NCI-H1694 (cell line): ENCODE results near the gene TCF7L2.

ENCODE experiments used
- DNase-seq: peaks from one replicate; lab custom pipeline; 2025; lab: John Stamatoyannopoulos, UW

TCF7L2 gene

GRCh38 chr10:112949875-112950507, at the start of gene TCF7L2:
TSS of gene TCF7L2 (plus strand) at chr10:112950247. CDS start at chr10:112950757, 510 bp downstream.
- peak; percentile 57 for DNase-seq

GRCh38 chr10:112902730-112903129, 47.3 kb upstream of the TCF7L2 start:
- DNase-seq = no peak

DNA sequence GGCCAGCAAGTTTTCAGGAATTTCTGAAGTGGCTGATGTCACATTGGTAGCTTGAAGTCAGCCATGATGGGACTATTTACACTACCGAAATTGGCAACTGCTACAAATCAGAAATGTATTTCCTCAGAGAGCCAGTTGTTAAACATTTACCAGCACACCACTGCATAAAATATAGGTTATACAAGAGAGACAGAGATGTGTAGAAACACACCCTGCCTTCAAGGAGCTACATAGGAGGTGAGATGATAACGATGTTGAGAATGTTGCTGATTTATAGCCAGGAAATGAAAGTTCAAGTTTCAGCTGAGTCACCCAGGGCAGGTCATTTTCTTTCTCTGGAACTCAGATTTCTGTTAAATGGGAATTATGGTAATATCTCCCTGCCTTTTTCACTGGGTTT, 46.0 kb upstream of the TCF7L2 start:
- DNase-seq = no peak

DNA sequence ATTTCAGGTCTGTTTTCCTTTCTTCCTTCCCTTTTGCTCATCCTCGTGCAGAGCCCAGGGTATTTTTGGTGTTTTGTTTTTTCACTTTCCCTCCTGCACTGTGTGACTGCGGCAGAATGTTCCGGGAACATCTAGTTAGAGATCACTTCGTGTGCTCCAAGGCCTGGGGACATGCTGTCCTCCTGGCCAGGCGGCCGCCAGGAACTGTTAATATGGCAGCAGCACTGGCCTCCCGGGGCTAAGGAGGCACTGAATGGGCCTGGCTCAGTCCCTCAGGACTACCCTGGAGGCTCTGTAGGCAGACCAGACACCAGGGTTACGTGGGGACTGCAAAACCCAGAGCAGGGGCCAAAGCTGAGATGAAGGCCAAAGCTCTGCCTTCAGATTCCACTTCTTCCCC, 43.1 kb upstream of the TCF7L2 start:
- no peak for DNase-seq

DNA sequence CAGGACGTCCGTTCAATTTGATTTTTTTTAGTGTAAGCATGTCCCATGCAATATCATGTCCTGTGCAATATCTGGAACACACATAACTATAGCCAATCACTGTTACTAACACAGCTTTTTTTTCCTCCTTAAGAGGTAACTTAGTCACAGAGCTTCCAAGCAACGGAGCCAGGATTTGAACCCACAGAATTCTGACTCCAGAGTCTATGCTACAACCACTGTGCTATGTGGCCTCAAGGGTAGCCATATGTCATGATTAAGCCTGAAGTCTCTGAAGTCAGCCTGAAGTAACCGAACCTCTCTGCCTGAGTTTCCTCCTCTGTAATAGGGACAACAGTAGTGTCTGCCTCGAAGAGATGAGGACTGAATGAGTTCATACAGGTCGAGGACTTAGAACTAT, 42.2 kb upstream of the TCF7L2 start:
- no peak for DNase-seq

GRCh38 chr10:112911206-112911605, 38.8 kb upstream of the TCF7L2 start:
- no peak for DNase-seq

GRCh38 chr10:112912410-112912928, 37.6 kb upstream of the TCF7L2 start:
- DNase-seq = no peak

GRCh38 chr10:112913255-112913654, 36.8 kb upstream of the TCF7L2 start:
- DNase-seq = no peak

GRCh38 chr10:112913661-112914287, 36.3 kb upstream of the TCF7L2 start:
- DNase-seq = no peak

- no peak for DNase-seq
Observed at GRCh38 chr10:112914288-112914952, 35.6 kb upstream of the TCF7L2 start.

DNA sequence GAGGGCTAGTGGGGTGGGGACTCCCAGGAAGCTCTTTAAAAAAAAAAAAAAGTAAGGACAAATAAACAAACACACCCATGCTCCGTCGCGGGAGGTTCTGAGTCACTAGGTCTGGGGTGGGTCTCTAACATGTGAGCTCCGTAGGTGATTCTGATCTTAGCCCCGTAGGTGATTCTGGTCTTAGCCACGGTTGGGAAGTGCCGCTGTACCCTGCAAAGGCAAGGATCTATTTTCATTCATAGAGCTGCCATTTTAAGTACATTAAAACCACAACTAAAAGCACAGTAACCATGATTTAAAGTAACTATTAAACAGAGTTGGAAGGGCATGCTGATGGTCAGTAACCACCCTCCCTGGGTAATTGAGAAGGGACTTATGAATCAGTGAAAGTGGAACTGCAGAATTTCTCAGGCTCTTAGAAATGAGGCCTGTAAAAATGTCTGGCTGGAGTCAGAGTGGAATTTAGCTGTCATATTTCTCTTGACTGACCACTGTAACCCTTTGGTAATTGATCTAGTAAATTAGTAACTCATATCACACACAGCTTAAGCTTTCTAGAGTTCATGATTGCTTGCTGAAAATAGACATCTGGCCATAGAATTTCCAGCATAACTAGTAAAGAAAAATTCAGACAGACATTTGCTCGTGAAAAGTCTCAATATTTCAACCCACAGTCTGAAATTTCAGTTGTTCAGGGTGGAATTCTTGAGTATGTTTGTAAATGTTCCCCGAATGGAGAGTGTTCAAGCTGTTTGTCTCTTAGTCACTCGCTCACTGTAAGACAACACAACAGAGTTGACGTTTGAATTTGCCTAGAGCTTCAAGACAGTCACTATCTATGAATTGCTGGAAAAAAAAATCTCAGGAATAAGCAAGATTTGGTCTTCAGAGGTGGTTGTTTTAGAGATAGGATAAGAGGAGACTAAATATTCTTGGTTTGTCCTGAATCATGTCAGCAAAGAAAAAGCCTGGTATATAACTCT, 34.2 kb upstream of the TCF7L2 start:
- DNase-seq = no peak

GRCh38 chr10:112917681-112918080, 32.4 kb upstream of the TCF7L2 start:
- no peak for DNase-seq

DNA sequence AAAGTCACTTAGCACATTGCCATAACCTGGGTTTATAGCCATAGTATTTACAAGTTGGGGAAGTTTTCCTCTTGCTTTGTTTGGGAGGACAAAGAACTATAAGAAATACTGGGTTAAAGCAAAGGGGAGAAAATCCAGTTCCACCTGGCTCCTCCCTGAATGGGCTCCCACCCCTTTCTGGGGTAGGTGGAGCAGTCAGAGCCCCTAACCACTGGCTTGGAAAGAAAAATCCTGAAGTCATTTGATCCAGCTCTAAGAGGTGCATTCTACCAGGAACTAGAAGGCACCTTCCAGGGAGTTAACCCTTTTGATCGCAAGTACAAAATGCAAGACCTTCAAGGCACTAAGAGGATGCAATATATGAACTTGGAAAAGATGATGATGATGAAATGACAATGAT, 31.3 kb upstream of the TCF7L2 start:
- no peak for DNase-seq

- no peak for DNase-seq
Observed at GRCh38 chr10:112919721-112920120, 30.3 kb upstream of the TCF7L2 start.

GRCh38 chr10:112926906-112927688, 22.9 kb upstream of the TCF7L2 start:
- no peak for DNase-seq

GRCh38 chr10:112927980-112928379, 22.1 kb upstream of the TCF7L2 start:
- DNase-seq = no peak

DNA sequence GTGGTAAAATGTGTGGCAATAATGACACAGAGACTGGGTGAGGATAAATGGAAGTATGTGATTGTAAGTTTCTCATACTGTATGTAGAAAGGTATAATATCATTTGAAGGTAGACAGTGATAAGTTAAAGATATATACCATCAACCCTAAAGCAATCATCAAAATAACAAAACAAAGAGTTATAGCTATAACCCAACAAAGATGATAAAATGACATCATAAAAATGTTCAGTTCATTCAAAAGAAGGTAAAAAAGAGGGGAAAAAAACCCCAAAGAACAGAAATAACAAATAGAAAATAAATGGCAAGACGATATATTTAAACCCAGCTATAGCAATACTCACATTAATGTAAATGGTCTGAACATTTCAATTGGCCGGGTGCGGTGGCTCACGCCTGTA, 17.4 kb upstream of the TCF7L2 start:
- no peak for DNase-seq

GRCh38 chr10:112934193-112934592, 15.9 kb upstream of the TCF7L2 start:
- no peak for DNase-seq

DNA sequence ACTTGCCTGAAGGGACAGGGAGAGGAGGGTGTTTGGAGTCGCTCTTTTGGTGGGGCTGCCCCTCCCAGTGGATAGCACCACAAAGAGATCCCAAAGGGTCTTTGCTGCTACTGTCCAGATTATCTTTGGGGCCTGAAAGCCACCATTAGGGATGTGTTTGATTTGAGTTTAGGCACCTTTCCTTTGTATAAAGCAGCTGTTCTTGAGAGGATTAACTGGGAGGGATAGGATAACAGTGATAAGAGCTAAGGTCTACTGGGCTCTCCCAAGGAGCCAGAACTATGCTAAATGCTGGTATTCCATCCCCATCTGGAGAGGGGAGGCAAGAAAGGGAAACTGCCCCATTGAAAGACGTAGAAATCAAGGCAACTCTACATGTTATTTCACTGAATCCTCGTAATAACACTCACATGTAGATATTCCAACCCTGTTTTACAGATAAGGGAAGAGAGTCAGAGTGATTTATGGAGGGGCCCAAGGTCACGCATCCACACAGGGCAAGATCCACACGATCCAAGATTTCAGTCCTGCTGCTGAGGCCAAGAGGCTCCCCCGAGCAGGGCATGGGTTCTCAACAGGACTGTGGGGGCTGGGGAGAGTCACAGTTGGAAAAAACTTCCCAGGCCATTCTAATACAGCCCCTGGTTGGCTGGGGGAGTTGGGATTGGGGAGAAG, 11.1 kb upstream of the TCF7L2 start:
- no peak for DNase-seq

GRCh38 chr10:112945811-112946210, 4.2 kb upstream of the TCF7L2 start:
- no peak for DNase-seq

- DNase-seq = no peak
Observed at GRCh38 chr10:112946649-112947048, 3.4 kb upstream of the TCF7L2 start.
